ENCODE measurements around the gene PHLDB1. TPM values are rescaled to one million over a fixed set of nuclear protein-coding genes. Genes with fewer than 3 reads are reported as not detected.
"Not testable (repeated sequence)": the region's sequence is repeated elsewhere in the genome, so short reads cannot be mapped to it uniquely, and the experiment has no call there.

Gene PHLDB1
- total RNA-seq, 2 experiments from 2014 or later = 1.7 to 2.7 TPM

- ChIA-PET CTCF (interaction anchor here (0.6 to 4.3 kb wide), 10 partner anchors 10 to 493 kb away, joined by 3 to 44 read pairs (median 3); partner anchors contain the start of gene DDX6), POLR2A (interaction anchor here (0.5 to 0.6 kb wide), 2 partner anchors 14 to 86 kb away, joined by 3 read pairs; no protein-coding TSS in a partner anchor)
- H3K36me3 Mint-ChIP-seq (ENCODE audit: low read depth) = peaks cover 14% of the 10 kb centered on the region
- no peaks in the 10 kb centered on the region for H3K9me3 Mint-ChIP-seq (ENCODE audit: low read depth)
- no peak overlapping the region for H3K4me3 Mint-ChIP-seq
- ATAC-seq (no peak), DNase-seq (no peak)
- peaks cover 14% of the 10 kb centered on the region for H3K27me3 Mint-ChIP-seq
- H3K4me1 Mint-ChIP-seq = peaks cover 16% of the 10 kb centered on the region
- H3K27ac Mint-ChIP-seq = no peak overlapping the region
- intact Hi-C loops (cut with DNase I, micrococcal nuclease) = loop anchor here in 1 of 2 experiments (5.0 kb wide), 1 partner anchor 33 kb away; the partner anchor contains the start of gene ARCN1
These were observed 2.1 kb upstream of the PHLDB1 start for GRCh38 chr11:118605116-118605867.

- intact Hi-C loops (cut with DNase I, micrococcal nuclease) = loop anchor here in 1 of 2 experiments (5.0 kb wide), 1 partner anchor 34 kb away; the partner anchor contains the start of gene ARCN1
- ChIA-PET POLR2A (interaction anchor here (0.6 to 3.6 kb wide), 3 partner anchors 11 to 40 kb away, joined by 3 to 12 read pairs (median 3); no protein-coding TSS in a partner anchor), CTCF (interaction anchor here (0.6 to 4.3 kb wide), 6 partner anchors 11 to 411 kb away, joined by 3 to 44 read pairs (median 3); no protein-coding TSS in a partner anchor)
- no peak for DNase-seq
- Mint-ChIP-seq H3K27ac (no peak overlapping the region), H3K4me1 (peaks cover 19% of the 10 kb centered on the region), H3K9me3 (ENCODE audit: low read depth) (no peaks in the 10 kb centered on the region), H3K4me3 (no peak overlapping the region), H3K27me3 (peaks cover 14% of the 10 kb centered on the region), H3K36me3 (ENCODE audit: low read depth) (peaks cover 9% of the 10 kb centered on the region)
- ATAC-seq = no peak
These were observed 1.1 kb upstream of the PHLDB1 start for GRCh38 chr11:118606157-118606843.

GRCh38 chr11:118606844-118607228 is 579 bp upstream of the PHLDB1 start:
- POLR2A ChIA-PET = interaction anchor here (0.6 to 3.6 kb wide), 3 partner anchors 12 to 40 kb away, joined by 3 to 12 read pairs (median 3); no protein-coding TSS in a partner anchor
- DNase-seq (no peak), ATAC-seq (no peak)
- CTCF ChIA-PET = interaction anchor here (1.1 to 4.3 kb wide), 3 partner anchors 12 to 23 kb away, joined by 3 to 44 read pairs (median 8); no protein-coding TSS in a partner anchor
- Mint-ChIP-seq H3K9me3 (ENCODE audit: low read depth) (no peaks in the 10 kb centered on the region), H3K4me1 (peaks cover 21% of the 10 kb centered on the region), H3K36me3 (ENCODE audit: low read depth) (peaks cover 5% of the 10 kb centered on the region), H3K27ac (no peak overlapping the region), H3K4me3 (no peak overlapping the region), H3K27me3 (peaks cover 14% of the 10 kb centered on the region)
- intact Hi-C loops (cut with DNase I, micrococcal nuclease) = loop anchor here in 1 of 2 experiments (5.0 kb wide), 1 partner anchor 35 kb away; the partner anchor contains the start of gene ARCN1

- Mint-ChIP-seq H3K4me1 (peaks cover 21% of the 10 kb centered on the region), H3K27me3 (peaks cover 14% of the 10 kb centered on the region), H3K9me3 (ENCODE audit: low read depth) (no peaks in the 10 kb centered on the region), H3K36me3 (ENCODE audit: low read depth) (no peaks in the 10 kb centered on the region), H3K27ac (peak overlapping the region; percentile 68), H3K4me3 (peak overlapping the region; percentile 72)
- peak; percentile 63 for ATAC-seq
- peak; percentile 82 for DNase-seq
- ChIA-PET CTCF (interaction anchor here (0.5 to 3.2 kb wide), 17 partner anchors 9 to 459 kb away, joined by 3 to 28 read pairs (median 4); partner anchors contain the start of gene VPS11), POLR2A (interaction anchor here (0.5 to 3.6 kb wide), 5 partner anchors 8 to 181 kb away, joined by 3 to 12 read pairs (median 3); no protein-coding TSS in a partner anchor)
- intact Hi-C loops (cut with DNase I, micrococcal nuclease) = loop anchor here (2.0 to 5.0 kb wide), 2 partner anchors 36 kb away; partner anchors contain the start of gene ARCN1 (in 2 of the 2)
These were observed 1.2 kb downstream of the PHLDB1 start for GRCh38 chr11:118608360-118609227.

DNA sequence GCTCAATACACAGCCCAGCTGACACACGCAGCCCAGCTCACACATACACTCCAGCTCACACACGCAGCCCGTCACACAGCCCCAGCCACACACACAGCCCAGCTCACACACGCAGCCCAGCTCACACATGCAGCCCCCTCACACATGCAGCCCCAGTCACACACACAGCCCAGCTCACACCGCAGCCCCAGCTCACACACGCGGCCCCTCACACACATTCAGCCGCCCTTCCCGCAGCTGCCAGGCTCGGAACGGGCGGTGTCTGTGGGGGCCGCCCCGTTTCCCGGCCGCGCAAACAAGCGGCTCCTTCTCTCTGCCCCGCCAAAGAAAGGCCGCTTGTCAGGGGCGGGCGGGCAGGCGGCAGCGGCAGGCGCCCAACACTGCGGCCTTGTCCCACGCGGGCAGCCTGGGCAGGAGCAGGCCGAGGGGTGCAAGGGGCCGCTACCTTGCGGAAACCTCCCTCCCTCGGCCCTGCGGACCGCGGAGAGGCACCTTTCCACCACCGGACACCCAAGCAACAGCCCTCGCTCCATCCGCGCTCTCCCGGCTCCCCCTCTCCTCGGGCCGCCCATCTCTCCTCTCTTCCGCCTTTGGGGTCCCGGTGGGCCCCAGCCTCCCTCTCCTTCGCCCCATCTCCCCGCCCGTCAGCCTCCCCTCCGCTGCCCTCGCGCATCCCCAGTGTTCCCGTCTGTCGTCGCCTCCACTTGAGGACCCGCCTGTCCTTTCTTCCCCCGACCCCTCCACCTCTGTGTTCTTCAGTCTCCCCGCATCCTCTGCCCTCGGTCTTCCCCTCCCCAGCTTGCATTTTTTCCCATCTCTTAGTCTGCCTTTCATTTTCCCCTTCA is 2.2 kb downstream of the PHLDB1 start:
- peak overlapping the region; percentile 68 for H3K27ac Mint-ChIP-seq
- DNase-seq (peak; percentile 56), ATAC-seq (peak; percentile 18)
- ChIA-PET CTCF (interaction anchor here (0.6 to 3.2 kb wide), 18 partner anchors 9 to 543 kb away, joined by 3 to 28 read pairs (median 4); partner anchors contain the start of genes KMT2A and VPS11), POLR2A (interaction anchor here (0.5 to 3.6 kb wide), 3 partner anchors 12 to 35 kb away, joined by 3 to 12 read pairs (median 5); no protein-coding TSS in a partner anchor)
- H3K4me3 Mint-ChIP-seq = peak overlapping the region; percentile 72
- peaks cover 21% of the 10 kb centered on the region for H3K4me1 Mint-ChIP-seq
- H3K27me3 Mint-ChIP-seq = peaks cover 14% of the 10 kb centered on the region
- no peaks in the 10 kb centered on the region for H3K9me3 Mint-ChIP-seq (ENCODE audit: low read depth)
- intact Hi-C loops (cut with DNase I, micrococcal nuclease) = loop anchor here (2.0 to 5.0 kb wide), 2 partner anchors 37 kb away; partner anchors contain the start of gene ARCN1 (in 2 of the 2)
- H3K36me3 Mint-ChIP-seq (ENCODE audit: low read depth) = no peaks in the 10 kb centered on the region

DNA sequence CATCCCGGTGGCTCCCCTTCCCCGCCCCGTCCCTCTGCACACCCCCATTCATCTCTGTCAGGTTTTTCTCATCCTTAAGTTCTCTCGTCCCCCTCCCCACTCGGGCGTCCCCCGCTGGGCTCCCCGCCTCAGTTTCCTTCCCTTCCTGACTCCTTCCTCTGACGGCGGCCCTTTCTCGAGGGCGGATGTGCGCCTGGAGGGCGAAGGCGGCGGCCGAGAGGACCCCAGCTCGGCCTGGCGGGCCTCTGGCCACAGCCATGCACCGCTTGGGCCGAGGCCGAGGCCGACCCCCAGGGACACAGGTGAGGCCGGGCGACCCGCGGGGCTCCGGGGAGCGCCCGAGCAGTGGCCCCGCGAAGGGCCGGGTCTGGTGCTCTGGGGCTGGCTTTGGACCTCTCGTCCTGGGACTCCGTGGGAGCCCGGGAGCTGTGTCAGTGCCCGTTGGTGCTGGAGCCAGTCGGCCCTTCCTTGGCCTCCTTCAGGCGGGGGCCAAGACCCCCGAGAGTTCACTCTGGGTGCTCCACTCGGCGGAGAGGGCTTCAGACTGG is 2.9 kb downstream of the PHLDB1 start:
- no peak overlapping the region for H3K27ac Mint-ChIP-seq
- H3K4me3 Mint-ChIP-seq = peak overlapping the region; percentile 72
- intact Hi-C loops (cut with DNase I, micrococcal nuclease) = no loop called here
- ChIA-PET POLR2A (interaction anchor here (3.6 kb wide), 1 partner anchor 15 kb away, joined by 12 read pairs; no protein-coding TSS in a partner anchor), CTCF (interaction anchor here (0.6 to 3.2 kb wide), 8 partner anchors 10 to 544 kb away, joined by 3 to 28 read pairs (median 4); partner anchors contain the start of gene KMT2A)
- no peaks in the 10 kb centered on the region for H3K9me3 Mint-ChIP-seq (ENCODE audit: low read depth)
- ATAC-seq = no peak
- H3K36me3 Mint-ChIP-seq (ENCODE audit: low read depth) = no peaks in the 10 kb centered on the region
- peak; percentile 30 for DNase-seq
- peaks cover 21% of the 10 kb centered on the region for H3K4me1 Mint-ChIP-seq
- H3K27me3 Mint-ChIP-seq = peaks cover 14% of the 10 kb centered on the region

GRCh38 chr11:118610773-118611432 is 3.5 kb downstream of the PHLDB1 start:
- DNase-seq = peak; percentile 93
- H3K27ac Mint-ChIP-seq = no peak overlapping the region
- POLR2A ChIA-PET = no interaction called here
- peak; percentile 70 for ATAC-seq
- H3K27me3 Mint-ChIP-seq = peaks cover 14% of the 10 kb centered on the region
- CTCF ChIA-PET = interaction anchor here (0.5 to 4.3 kb wide), 12 partner anchors 11 to 544 kb away, joined by 3 to 43 read pairs (median 4); partner anchors contain the start of gene KMT2A
- H3K4me3 Mint-ChIP-seq = peak overlapping the region; percentile 72
- intact Hi-C loops (cut with DNase I, micrococcal nuclease) = loop anchor here (1.0 kb wide), 2 partner anchors 16 to 466 kb away; no protein-coding TSS in a partner anchor
- H3K4me1 Mint-ChIP-seq = peaks cover 21% of the 10 kb centered on the region
- no peaks in the 10 kb centered on the region for H3K9me3 Mint-ChIP-seq (ENCODE audit: low read depth)
- H3K36me3 Mint-ChIP-seq (ENCODE audit: low read depth) = no peaks in the 10 kb centered on the region

DNA sequence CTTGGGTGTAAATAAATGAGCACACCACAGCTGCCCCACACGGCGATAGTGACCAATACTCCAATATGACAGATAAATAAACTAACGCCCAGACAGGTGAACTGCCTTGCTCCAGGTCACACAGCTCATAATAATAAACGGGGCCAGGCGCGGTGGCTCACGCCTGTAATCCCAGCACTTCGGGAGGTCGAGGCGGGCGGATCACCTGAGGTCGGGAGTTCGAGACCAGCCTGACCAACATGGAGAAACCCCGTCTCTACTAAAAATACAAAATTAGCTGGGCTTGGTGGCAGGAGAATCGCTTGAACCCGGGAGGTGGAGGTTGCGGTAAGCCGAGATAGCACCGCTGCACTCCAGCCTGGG is 4.0 kb downstream of the PHLDB1 start:
- H3K9me3 Mint-ChIP-seq (ENCODE audit: low read depth); H3K36me3 Mint-ChIP-seq (ENCODE audit: low read depth); POLR2A ChIA-PET; H3K27ac Mint-ChIP-seq; ATAC-seq; DNase-seq: not testable (repeated sequence)
- CTCF ChIA-PET = interaction anchor here (0.5 to 4.3 kb wide), 11 partner anchors 10 to 316 kb away, joined by 3 to 43 read pairs (median 4); no protein-coding TSS in a partner anchor
- Mint-ChIP-seq H3K4me1 (peaks cover 21% of the 10 kb centered on the region), H3K27me3 (peaks cover 14% of the 10 kb centered on the region), H3K4me3 (peak overlapping the region; percentile 18)
- intact Hi-C loops (cut with DNase I, micrococcal nuclease) = loop anchor here (1.0 kb wide), 2 partner anchors 16 to 466 kb away; no protein-coding TSS in a partner anchor

GRCh38 chr11:118612378-118612777 is 5.0 kb downstream of the PHLDB1 start:
- intact Hi-C loops (cut with DNase I, micrococcal nuclease) = no loop called here

More at GRCh38 chr11:118612378-118612777, 5.0 kb downstream of the PHLDB1 start:
- Mint-ChIP-seq H3K4me3 (no peak overlapping the region), H3K27ac (no peak overlapping the region), H3K27me3 (peaks cover 14% of the 10 kb centered on the region), H3K36me3 (ENCODE audit: low read depth) (no peaks in the 10 kb centered on the region), H3K4me1 (peaks cover 21% of the 10 kb centered on the region), H3K9me3 (ENCODE audit: low read depth) (no peaks in the 10 kb centered on the region)
- no peak for DNase-seq
- no peak for ATAC-seq
- CTCF ChIA-PET = interaction anchor here (0.6 to 4.3 kb wide), 13 partner anchors 9 to 764 kb away, joined by 3 to 43 read pairs (median 4); no protein-coding TSS in a partner anchor
- POLR2A ChIA-PET = no interaction called here

Measured in activated CD4-positive, alpha-beta T cell treated with anti-CD3 and anti-CD28 coated beads for 36 hours (primary cell).